ENCODE measurements around the gene CORO1C. TPM values are rescaled to one million over a fixed set of nuclear protein-coding genes. Genes with fewer than 3 reads are reported as not detected.

CORO1C gene
- total RNA-seq, 2 experiments from 2014 or later = 66.3 to 69.2 TPM

DNA sequence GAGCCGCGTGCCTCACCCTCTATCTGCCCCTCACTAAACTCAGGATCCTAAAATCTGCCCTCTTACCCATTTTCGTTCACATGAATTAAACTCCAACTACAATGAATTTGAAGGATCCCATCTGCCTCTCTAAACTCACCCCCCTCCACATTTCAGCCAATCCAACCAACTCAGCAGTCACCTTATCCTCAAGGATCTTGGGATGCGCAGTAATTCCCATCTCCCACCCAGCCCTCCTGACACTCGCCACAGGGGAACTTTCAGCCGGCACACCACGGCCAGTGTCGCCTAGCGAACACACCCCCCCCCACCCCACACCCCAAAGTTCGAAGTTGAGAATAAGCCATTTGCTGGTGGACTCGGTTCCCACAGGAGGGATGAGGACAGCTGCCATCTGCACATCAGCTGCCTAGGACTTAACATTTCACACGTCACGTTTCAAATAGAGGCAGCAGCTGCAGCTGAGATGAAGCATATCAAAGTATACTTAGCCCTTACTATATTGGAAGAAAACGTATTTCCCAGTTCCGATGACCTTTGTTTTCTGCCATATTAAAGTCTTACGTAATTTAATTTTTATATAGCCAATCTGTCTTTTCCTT lies 88.9 kb downstream of the CORO1C start:
- ChIA-PET POLR2A (no interaction called here), CTCF (interaction anchor here (5.5 kb wide), 1 partner anchor 22 kb away, joined by 30 read pairs; no protein-coding TSS in a partner anchor)
- Mint-ChIP-seq H3K36me3 (ENCODE audit: low read depth) (peaks cover 30% of the 10 kb centered on the region), H3K4me3 (no peak overlapping the region), H3K9me3 (ENCODE audit: insufficient read depth) (no peaks in the 10 kb centered on the region), H3K4me1 (ENCODE audit: low read depth) (peaks cover 41% of the 10 kb centered on the region), H3K27me3 (ENCODE audit: low read depth) (no peaks in the 10 kb centered on the region), H3K27ac (no peak overlapping the region)
- DNase-seq (no peak), ATAC-seq (no peak)

DNA sequence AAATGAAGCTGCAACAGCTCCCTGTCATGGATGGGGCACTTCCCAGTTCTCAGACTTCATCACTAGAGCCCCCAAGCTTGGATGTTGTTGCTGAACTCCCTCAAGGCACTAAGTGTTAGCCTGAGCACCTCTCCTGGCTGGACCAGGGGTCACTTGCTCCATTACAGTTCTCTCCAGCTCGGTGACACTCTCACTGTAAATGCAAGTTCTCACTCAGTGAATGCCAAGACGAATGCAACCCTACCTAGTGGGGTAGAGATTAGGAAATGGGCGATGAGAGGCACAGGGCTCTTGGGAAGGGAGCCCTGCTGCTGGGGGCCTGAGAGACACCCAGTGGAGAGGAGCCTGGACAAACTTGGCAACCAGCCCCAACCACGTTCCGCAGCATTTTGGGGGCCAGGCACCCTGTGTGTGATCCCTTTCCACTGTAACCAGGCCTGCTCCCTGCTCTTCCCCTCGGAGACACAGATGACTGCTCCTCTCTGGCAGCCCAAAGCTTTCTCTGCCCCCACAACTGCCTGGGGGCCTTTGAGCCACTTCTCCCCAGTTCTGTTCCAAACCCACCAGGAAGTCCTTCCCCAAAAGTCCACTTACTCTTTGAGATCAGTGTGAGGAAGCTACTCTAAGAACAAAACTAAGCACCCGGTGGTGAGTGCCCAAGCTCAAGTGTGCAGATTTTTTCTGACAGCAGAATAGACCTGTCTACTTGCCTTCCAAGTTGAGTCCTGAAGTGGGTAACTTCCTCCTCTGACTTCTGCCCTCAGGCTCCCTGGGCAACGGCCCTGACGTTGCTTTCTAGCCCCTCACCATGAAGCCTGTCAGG lies 89.7 kb downstream of the CORO1C start:
- ChIA-PET POLR2A (interaction anchor here (1.1 kb wide), 1 partner anchor 9 kb away, joined by 3 read pairs; no protein-coding TSS in a partner anchor), CTCF (interaction anchor here (1.9 to 5.5 kb wide), 2 partner anchors 23 to 162 kb away, joined by 5 to 30 read pairs; no protein-coding TSS in a partner anchor)
- no peaks in the 10 kb centered on the region for H3K27me3 Mint-ChIP-seq (ENCODE audit: low read depth)
- no peak overlapping the region for H3K4me3 Mint-ChIP-seq
- ATAC-seq (no peak), DNase-seq (no peak)
- H3K36me3 Mint-ChIP-seq (ENCODE audit: low read depth) = peaks cover 27% of the 10 kb centered on the region
- H3K4me1 Mint-ChIP-seq (ENCODE audit: low read depth) = peaks cover 45% of the 10 kb centered on the region
- H3K9me3 Mint-ChIP-seq (ENCODE audit: insufficient read depth) = no peaks in the 10 kb centered on the region
- H3K27ac Mint-ChIP-seq = no peak overlapping the region

DNA sequence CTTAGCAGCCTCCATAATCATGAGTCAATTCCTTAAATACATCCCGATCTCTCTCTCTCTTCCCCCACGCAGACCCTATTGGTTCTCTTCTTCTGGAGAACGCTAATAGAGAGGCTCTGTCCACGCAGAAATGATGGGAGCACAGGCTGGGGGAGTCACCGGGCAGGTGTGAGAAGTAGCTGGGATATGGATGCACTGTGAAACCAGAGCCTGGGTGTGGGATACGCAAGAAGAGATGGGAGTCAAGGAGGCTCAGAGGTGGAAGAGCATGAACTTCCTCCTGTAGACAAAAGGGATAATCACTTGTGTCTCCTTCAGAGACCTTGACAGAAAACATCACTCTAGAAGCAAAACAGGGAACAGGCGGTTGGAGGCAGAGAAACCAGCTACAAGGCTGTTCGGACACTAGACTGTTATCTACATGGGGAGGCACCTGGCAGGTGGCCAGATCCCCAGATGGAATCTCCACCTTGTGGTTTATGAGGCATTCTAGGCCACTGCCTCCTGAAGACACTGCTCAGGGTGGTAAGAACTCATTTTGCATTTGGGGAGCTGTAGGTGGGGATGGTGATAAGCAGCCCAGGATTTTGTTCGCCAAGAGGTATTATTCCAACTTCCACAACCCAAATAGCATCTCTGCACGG lies 90.4 kb downstream of the CORO1C start:
- ChIA-PET POLR2A (interaction anchor here (1.1 kb wide), 1 partner anchor 8 kb away, joined by 3 read pairs; no protein-coding TSS in a partner anchor), CTCF (interaction anchor here (1.3 to 5.5 kb wide), 3 partner anchors 12 to 162 kb away, joined by 3 to 30 read pairs (median 5); no protein-coding TSS in a partner anchor)
- Mint-ChIP-seq H3K36me3 (ENCODE audit: low read depth) (peaks cover 31% of the 10 kb centered on the region), H3K4me1 (ENCODE audit: low read depth) (peaks cover 45% of the 10 kb centered on the region), H3K27me3 (ENCODE audit: low read depth) (no peaks in the 10 kb centered on the region), H3K27ac (no peak overlapping the region), H3K4me3 (no peak overlapping the region), H3K9me3 (ENCODE audit: insufficient read depth) (no peaks in the 10 kb centered on the region)
- DNase-seq = no peak
- ATAC-seq = no peak

DNA sequence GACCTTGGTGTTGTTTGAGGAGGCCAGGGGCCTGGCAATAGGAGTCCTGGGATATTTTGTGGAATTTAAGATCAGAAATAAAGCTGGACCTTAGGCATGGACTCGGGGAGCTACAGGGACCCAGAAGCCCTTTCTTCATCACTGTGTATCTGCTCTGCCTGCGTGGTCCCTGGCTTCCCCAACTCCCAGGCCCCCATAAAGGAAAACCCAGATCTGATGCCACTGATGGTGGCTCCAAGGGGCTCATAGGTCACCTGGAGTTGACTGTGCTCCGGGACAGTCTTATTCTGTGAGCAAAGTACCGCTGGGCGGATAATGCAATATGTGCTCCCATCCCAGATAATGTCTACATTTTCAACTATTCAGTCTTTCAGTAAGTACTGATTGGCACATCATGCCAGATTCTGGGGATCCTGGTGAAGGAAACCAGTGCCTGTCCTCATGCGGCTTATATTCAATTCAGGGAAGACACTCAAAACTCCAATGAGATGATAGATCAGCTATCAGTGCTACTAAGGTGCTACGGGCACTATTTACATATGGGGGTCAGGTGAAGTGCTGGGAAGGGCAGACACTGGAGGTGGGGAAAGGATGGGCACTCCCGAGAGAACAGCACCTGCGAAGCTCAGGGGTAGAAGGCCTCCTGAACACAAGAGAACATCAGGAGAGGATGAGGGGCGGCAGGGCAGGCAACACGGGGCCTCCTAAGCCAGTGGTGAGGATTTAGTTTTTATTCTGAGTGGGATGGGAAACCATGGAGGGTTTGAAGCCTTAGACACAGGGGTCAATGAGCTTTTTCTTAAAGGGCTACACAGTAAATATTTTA lies 92.1 kb downstream of the CORO1C start:
- H3K4me3 Mint-ChIP-seq = no peak overlapping the region
- H3K9me3 Mint-ChIP-seq (ENCODE audit: insufficient read depth) = no peaks in the 10 kb centered on the region
- no peak for ATAC-seq
- CTCF ChIA-PET = interaction anchor here (0.9 to 5.5 kb wide), 7 partner anchors 19 to 165 kb away, joined by 3 to 31 read pairs (median 6); no protein-coding TSS in a partner anchor
- peaks cover 19% of the 10 kb centered on the region for H3K36me3 Mint-ChIP-seq (ENCODE audit: low read depth)
- H3K27ac Mint-ChIP-seq = no peak overlapping the region
- H3K27me3 Mint-ChIP-seq (ENCODE audit: low read depth) = no peaks in the 10 kb centered on the region
- POLR2A ChIA-PET = interaction anchor here (1.0 to 2.5 kb wide), 3 partner anchors 63 to 218 kb away, joined by 3 to 6 read pairs (median 4); partner anchors contain the start of genes ISCU and SSH1
- H3K4me1 Mint-ChIP-seq (ENCODE audit: low read depth) = peaks cover 48% of the 10 kb centered on the region
- no peak for DNase-seq

DNA sequence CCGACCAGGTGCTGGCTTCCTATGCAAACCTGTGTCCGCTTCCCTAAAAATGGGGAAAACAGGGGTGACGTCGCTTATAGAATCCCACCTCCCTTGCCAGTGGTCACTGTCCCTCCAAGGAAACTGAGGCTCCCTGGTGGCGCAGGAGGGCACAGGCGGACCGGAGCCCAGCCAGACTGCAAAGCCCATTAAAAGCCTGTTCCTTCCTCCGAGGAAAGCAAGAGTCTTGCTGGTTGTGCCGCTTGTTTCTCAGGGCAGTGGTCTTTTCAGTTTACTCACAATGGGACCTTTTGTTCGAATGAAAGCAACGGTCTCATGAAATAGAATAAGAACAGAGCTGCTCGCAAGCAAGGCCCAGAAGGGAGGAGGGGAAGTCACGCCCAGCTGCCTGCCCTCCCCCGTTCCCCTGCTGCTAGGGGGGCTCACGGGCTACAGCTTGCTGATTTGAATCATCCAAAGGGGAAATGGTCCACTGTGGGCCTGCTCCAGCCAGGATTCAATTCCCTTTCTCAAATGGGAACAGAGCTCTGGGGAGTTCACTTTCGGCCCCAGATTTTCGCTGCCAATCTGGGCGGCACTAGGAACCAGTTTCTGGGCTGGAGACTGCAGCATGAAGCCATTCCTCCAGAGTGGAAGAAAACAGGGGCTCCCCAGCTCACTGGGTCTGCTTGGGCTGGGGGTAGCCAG lies 93.0 kb downstream of the CORO1C start:
- H3K4me1 Mint-ChIP-seq (ENCODE audit: low read depth) = peaks cover 54% of the 10 kb centered on the region
- no peak overlapping the region for H3K27ac Mint-ChIP-seq
- H3K9me3 Mint-ChIP-seq (ENCODE audit: insufficient read depth) = no peaks in the 10 kb centered on the region
- POLR2A ChIA-PET = interaction anchor here (1.1 to 2.5 kb wide), 4 partner anchors 8 to 76 kb away, joined by 3 to 6 read pairs (median 4); partner anchors contain the start of gene ISCU
- no peaks in the 10 kb centered on the region for H3K27me3 Mint-ChIP-seq (ENCODE audit: low read depth)
- CTCF ChIA-PET = interaction anchor here (1.5 to 13.3 kb wide), 5 partner anchors 20 to 312 kb away, joined by 3 to 250 read pairs (median 30); no protein-coding TSS in a partner anchor
- peaks cover 24% of the 10 kb centered on the region for H3K36me3 Mint-ChIP-seq (ENCODE audit: low read depth)
- no peak overlapping the region for H3K4me3 Mint-ChIP-seq
- no peak for ATAC-seq
- DNase-seq = no peak

DNA sequence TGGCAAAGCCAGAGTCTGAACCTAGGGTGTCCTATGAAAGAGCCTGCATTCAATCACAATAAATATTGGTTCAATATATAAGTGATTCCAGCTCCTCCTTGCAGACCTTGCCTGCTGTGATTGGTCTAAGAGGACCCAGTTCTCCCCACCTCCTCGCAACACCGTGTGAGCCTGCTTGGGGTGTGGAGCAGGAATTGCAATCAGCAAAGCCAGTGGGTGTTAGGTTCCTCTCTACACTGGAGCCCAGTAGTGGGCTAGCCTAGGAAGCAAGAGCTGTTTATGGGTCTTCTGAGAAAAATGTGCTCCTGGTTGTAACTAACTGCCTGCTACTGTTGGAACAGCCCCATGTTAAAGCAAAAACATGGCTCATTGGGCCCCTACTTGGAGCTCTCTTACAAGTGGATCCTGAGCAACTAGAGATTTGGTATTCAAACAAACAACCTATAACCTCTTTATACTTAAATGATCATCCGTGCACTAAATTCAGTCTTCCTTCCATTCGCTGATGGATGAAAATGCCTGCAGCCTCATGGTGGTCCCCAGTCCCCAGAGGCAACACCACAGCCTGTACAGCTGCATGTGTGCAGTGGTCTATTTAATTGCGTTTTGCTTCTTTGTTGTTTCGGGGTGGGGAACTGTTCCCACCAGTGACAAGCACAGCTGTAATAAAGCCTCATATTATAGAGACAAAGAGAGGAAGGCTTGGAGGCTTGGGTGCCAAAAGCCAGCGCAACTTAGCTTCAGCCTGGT lies 93.9 kb downstream of the CORO1C start:
- Mint-ChIP-seq H3K27ac (peak overlapping the region; percentile 25), H3K9me3 (ENCODE audit: insufficient read depth) (no peaks in the 10 kb centered on the region), H3K36me3 (ENCODE audit: low read depth) (peaks cover 32% of the 10 kb centered on the region), H3K27me3 (ENCODE audit: low read depth) (no peaks in the 10 kb centered on the region), H3K4me3 (peak overlapping the region; percentile 18), H3K4me1 (ENCODE audit: low read depth) (peaks cover 54% of the 10 kb centered on the region)
- no peak for DNase-seq
- ChIA-PET POLR2A (interaction anchor here (1.3 to 10.9 kb wide), 4 partner anchors 9 to 75 kb away, joined by 4 to 115 read pairs (median 6); partner anchors contain the start of gene ISCU), CTCF (interaction anchor here (0.8 to 13.3 kb wide), 8 partner anchors 9 to 313 kb away, joined by 3 to 250 read pairs (median 10); partner anchors contain the start of gene ISCU)
- no peak for ATAC-seq

DNA sequence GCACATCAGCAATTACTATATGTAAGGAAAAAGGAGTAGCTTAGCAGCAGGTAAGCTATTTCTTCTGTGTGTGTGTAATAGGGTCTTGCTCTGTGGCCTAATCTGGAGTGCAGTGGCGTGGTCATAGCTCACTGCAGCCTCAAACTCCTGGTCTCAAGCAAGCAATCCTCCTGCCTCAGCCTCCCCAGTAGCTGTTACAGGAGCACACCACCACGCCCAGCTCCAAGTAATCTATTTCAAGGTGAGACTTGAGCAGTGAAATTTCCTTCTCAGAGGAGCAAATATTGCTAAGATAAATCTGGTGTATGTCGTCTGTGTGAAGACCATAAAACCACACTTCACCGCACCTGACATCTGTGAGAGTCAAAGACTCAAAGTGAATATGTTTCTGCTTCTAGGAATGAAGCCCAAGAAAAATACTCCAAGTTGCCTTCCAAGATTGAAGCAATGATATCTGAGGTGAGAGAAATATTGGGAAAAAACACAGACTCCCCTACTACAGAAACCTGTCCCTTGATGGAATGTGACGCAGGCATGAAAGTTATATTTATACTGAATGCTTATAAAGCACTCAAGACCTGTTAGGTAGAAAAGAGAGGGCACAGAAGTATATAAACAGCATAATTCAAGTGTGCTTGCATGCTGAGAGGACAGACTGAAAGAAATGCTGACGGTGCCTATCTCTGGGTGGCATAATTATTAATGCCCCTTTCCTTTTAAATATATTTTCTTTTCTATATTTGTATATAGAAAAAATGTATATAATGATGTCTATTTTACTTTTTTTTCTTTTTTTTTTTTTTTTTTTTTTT lies 95.1 kb downstream of the CORO1C start:
- ChIA-PET CTCF (interaction anchor here (1.2 to 13.3 kb wide), 13 partner anchors 9 to 168 kb away, joined by 3 to 250 read pairs (median 12); partner anchors contain the start of gene ISCU), POLR2A (interaction anchor here (1.3 to 10.9 kb wide), 9 partner anchors 11 to 457 kb away, joined by 3 to 121 read pairs (median 6); partner anchors contain the start of genes ALKBH2, ISCU and SART3)
- Mint-ChIP-seq H3K9me3 (ENCODE audit: insufficient read depth) (no peaks in the 10 kb centered on the region), H3K27ac (peak overlapping the region; percentile 99), H3K36me3 (ENCODE audit: low read depth) (peaks cover 42% of the 10 kb centered on the region), H3K27me3 (ENCODE audit: low read depth) (no peaks in the 10 kb centered on the region), H3K4me1 (ENCODE audit: low read depth) (peaks cover 56% of the 10 kb centered on the region), H3K4me3 (peak overlapping the region; percentile 100)
- DNase-seq (no peak), ATAC-seq (no peak)

DNA sequence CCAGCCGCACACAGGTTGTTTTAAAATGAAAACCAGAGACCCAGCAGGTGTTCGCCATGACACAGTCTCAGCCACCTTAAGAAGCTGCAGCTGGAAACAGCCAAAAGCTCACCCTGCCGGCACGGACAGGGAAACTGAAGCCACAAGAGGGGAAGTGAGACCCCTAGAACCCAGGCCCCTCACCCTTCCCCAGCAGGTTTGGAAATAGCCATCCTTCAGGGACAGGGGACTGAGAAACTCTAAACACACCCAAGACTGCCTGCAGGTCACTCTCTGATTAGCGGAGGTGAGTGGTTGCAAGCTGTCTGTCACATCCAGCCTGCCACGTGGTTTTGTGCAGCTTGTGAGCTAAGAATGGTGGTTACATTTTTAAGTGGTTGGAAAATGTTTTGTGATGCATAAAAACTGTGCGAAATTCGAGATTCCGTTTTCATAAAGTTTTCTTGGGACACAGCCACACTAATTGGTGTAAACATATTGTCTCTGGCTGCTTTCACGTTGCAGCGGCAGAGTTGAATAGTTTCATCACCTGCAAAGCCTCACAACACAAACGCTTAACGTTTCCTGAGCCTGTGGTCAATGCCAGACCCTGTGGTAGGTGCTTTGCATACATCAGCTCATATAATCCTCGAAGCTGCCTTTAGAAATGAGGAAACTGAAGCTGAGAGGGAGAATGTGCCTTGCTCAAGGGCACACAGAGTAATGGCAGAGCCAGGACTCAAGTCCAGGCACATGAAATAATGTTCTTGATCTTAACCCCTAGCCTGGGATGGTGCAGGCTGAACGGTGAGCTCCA lies 95.9 kb downstream of the CORO1C start:
- Mint-ChIP-seq H3K27me3 (ENCODE audit: low read depth) (no peaks in the 10 kb centered on the region), H3K4me1 (ENCODE audit: low read depth) (peaks cover 56% of the 10 kb centered on the region), H3K27ac (peak overlapping the region; percentile 99), H3K9me3 (ENCODE audit: insufficient read depth) (no peaks in the 10 kb centered on the region), H3K4me3 (peak overlapping the region; percentile 100), H3K36me3 (ENCODE audit: low read depth) (peaks cover 45% of the 10 kb centered on the region)
- POLR2A ChIA-PET = interaction anchor here (1.0 to 10.9 kb wide), 13 partner anchors 11 to 457 kb away, joined by 3 to 121 read pairs (median 4); partner anchors contain the start of genes ALKBH2, ISCU, SART3 and SSH1
- peak; percentile 42 for ATAC-seq
- CTCF ChIA-PET = interaction anchor here (1.0 to 13.3 kb wide), 13 partner anchors 8 to 168 kb away, joined by 3 to 250 read pairs (median 12); partner anchors contain the start of gene ISCU
- DNase-seq = peak; percentile 79
